ENCODE measurements around the gene TMIGD1.
A peak's percentile ranks its signal among the peaks of the same experiment; 100 is the strongest.

The TMIGD1 gene

GRCh38 chr17:30333503-30334360 is at the start of gene TMIGD1:
Gene TMIGD1 (minus strand): TSS chr17:30334057. CDS start chr17:30332133, 1,924 bp downstream.
- H3K27ac Mint-ChIP-seq: peak within 1 kb of the TSS; percentile 81
- no peaks in the 10 kb centered on the region for H3K9me3 Mint-ChIP-seq
- peaks cover 36% of the 10 kb centered on the region for H3K4me1 Mint-ChIP-seq
- DNase-seq: no peak
- H3K27me3 Mint-ChIP-seq: no peaks in the 10 kb centered on the region
- H3K36me3 Mint-ChIP-seq (ENCODE audit: low read depth): no peaks in the 10 kb centered on the region
- no peak within 1 kb of the TSS for H3K4me3 Mint-ChIP-seq
- no peak for ATAC-seq

- Mint-ChIP-seq H3K9me3 (peaks cover 3% of the 10 kb centered on the region), H3K27ac (no peak overlapping the region), H3K4me1 (peaks cover 47% of the 10 kb centered on the region), H3K4me3 (peak overlapping the region; percentile 43), H3K27me3 (no peaks in the 10 kb centered on the region), H3K36me3 (ENCODE audit: low read depth) (peaks cover 28% of the 10 kb centered on the region)
- ATAC-seq: no peak
- DNase-seq: no peak
Observed at GRCh38 chr17:30382345-30382744, 48.5 kb upstream of the TMIGD1 start.

- peaks cover 3% of the 10 kb centered on the region for H3K9me3 Mint-ChIP-seq
- H3K36me3 Mint-ChIP-seq (ENCODE audit: low read depth): peaks cover 23% of the 10 kb centered on the region
- no peak for ATAC-seq
- peak overlapping the region; percentile 82 for H3K4me3 Mint-ChIP-seq
- H3K27me3 Mint-ChIP-seq: no peaks in the 10 kb centered on the region
- no peak overlapping the region for H3K27ac Mint-ChIP-seq
- H3K4me1 Mint-ChIP-seq: peaks cover 57% of the 10 kb centered on the region
- DNase-seq: no peak
Observed at GRCh38 chr17:30381340-30381659, 47.4 kb upstream of the TMIGD1 start.

- Mint-ChIP-seq H3K27ac (no peak overlapping the region), H3K4me3 (peak overlapping the region; percentile 82), H3K27me3 (no peaks in the 10 kb centered on the region), H3K4me1 (peaks cover 61% of the 10 kb centered on the region), H3K36me3 (ENCODE audit: low read depth) (peaks cover 19% of the 10 kb centered on the region), H3K9me3 (peaks cover 3% of the 10 kb centered on the region)
- DNase-seq (no peak), ATAC-seq (no peak)
Observed at GRCh38 chr17:30380643-30381339, 46.9 kb upstream of the TMIGD1 start.

GRCh38 chr17:30379903-30380381 is 46.1 kb upstream of the TMIGD1 start:
- ATAC-seq: peak; percentile 45

GRCh38 chr17:30379303-30379902 is 45.5 kb upstream of the TMIGD1 start:
- H3K4me3 Mint-ChIP-seq: peak overlapping the region; percentile 82
- peak; percentile 46 for DNase-seq
- peaks cover 63% of the 10 kb centered on the region for H3K4me1 Mint-ChIP-seq
- peak overlapping the region; percentile 64 for H3K27ac Mint-ChIP-seq
- ATAC-seq: peak; percentile 5
- H3K9me3 Mint-ChIP-seq: peaks cover 3% of the 10 kb centered on the region
- peaks cover 8% of the 10 kb centered on the region for H3K36me3 Mint-ChIP-seq (ENCODE audit: low read depth)
- no peaks in the 10 kb centered on the region for H3K27me3 Mint-ChIP-seq

More at GRCh38 chr17:30379903-30380381, 46.1 kb upstream of the TMIGD1 start:
- no peak for DNase-seq
- Mint-ChIP-seq H3K4me1 (peaks cover 63% of the 10 kb centered on the region), H3K36me3 (ENCODE audit: low read depth) (peaks cover 13% of the 10 kb centered on the region), H3K4me3 (peak overlapping the region; percentile 82), H3K27ac (peak overlapping the region; percentile 64), H3K27me3 (no peaks in the 10 kb centered on the region), H3K9me3 (peaks cover 3% of the 10 kb centered on the region)

GRCh38 chr17:30378825-30379302 is 45.0 kb upstream of the TMIGD1 start, which contains the start of gene CPD:
Gene CPD (plus strand): TSS chr17:30378927. CDS start chr17:30378981, 54 bp downstream.
- H3K36me3 Mint-ChIP-seq (ENCODE audit: low read depth): peaks cover 8% of the 10 kb centered on the region
- H3K4me3 Mint-ChIP-seq: peak within 1 kb of the TSS; percentile 82
- H3K9me3 Mint-ChIP-seq: peaks cover 3% of the 10 kb centered on the region
- peaks cover 65% of the 10 kb centered on the region for H3K4me1 Mint-ChIP-seq
- no peaks in the 10 kb centered on the region for H3K27me3 Mint-ChIP-seq
- peak; percentile 98 for DNase-seq
- peak within 1 kb of the TSS; percentile 85 for H3K27ac Mint-ChIP-seq
- ATAC-seq: peak; percentile 83

GRCh38 chr17:30378241-30378824 is 44.5 kb upstream of the TMIGD1 start:
- DNase-seq (peak; percentile 65), ATAC-seq (no peak)
- Mint-ChIP-seq H3K4me3 (peak overlapping the region; percentile 76), H3K36me3 (ENCODE audit: low read depth) (peaks cover 8% of the 10 kb centered on the region), H3K27ac (peak overlapping the region; percentile 85), H3K4me1 (peaks cover 63% of the 10 kb centered on the region), H3K27me3 (no peaks in the 10 kb centered on the region), H3K9me3 (peaks cover 3% of the 10 kb centered on the region)

GRCh38 chr17:30377574-30378240 is 43.9 kb upstream of the TMIGD1 start:
- Mint-ChIP-seq H3K27me3 (no peaks in the 10 kb centered on the region), H3K27ac (peak overlapping the region; percentile 85), H3K4me3 (peak overlapping the region; percentile 76), H3K36me3 (ENCODE audit: low read depth) (peaks cover 8% of the 10 kb centered on the region), H3K4me1 (peaks cover 63% of the 10 kb centered on the region), H3K9me3 (peaks cover 3% of the 10 kb centered on the region)
- no peak for DNase-seq
- no peak for ATAC-seq

GRCh38 chr17:30376621-30377452 is 43.0 kb upstream of the TMIGD1 start:
- peak overlapping the region; percentile 7 for H3K4me3 Mint-ChIP-seq
- H3K4me1 Mint-ChIP-seq: peaks cover 66% of the 10 kb centered on the region
- peak; percentile 54 for DNase-seq
- peaks cover 8% of the 10 kb centered on the region for H3K36me3 Mint-ChIP-seq (ENCODE audit: low read depth)
- H3K27me3 Mint-ChIP-seq: no peaks in the 10 kb centered on the region
- peak; percentile 41 for ATAC-seq
- H3K27ac Mint-ChIP-seq: peak overlapping the region; percentile 55
- H3K9me3 Mint-ChIP-seq: peaks cover 3% of the 10 kb centered on the region

- Mint-ChIP-seq H3K27ac (no peak overlapping the region), H3K4me1 (peaks cover 63% of the 10 kb centered on the region), H3K36me3 (ENCODE audit: low read depth) (peaks cover 5% of the 10 kb centered on the region), H3K9me3 (peaks cover 3% of the 10 kb centered on the region), H3K27me3 (no peaks in the 10 kb centered on the region), H3K4me3 (no peak overlapping the region)
- no peak for ATAC-seq
- DNase-seq: no peak
Observed at GRCh38 chr17:30375661-30376060, 41.8 kb upstream of the TMIGD1 start.

GRCh38 chr17:30372755-30373154 is 38.9 kb upstream of the TMIGD1 start:
- no peaks in the 10 kb centered on the region for H3K27me3 Mint-ChIP-seq
- peaks cover 75% of the 10 kb centered on the region for H3K4me1 Mint-ChIP-seq
- H3K4me3 Mint-ChIP-seq: no peak overlapping the region
- peak overlapping the region; percentile 55 for H3K27ac Mint-ChIP-seq
- DNase-seq: peak; percentile 26
- peaks cover 3% of the 10 kb centered on the region for H3K9me3 Mint-ChIP-seq
- ATAC-seq: peak; percentile 93
- no peaks in the 10 kb centered on the region for H3K36me3 Mint-ChIP-seq (ENCODE audit: low read depth)

GRCh38 chr17:30369995-30370394 is 36.1 kb upstream of the TMIGD1 start:
- H3K27ac Mint-ChIP-seq: no peak overlapping the region
- no peak overlapping the region for H3K4me3 Mint-ChIP-seq
- H3K27me3 Mint-ChIP-seq: no peaks in the 10 kb centered on the region
- ATAC-seq (no peak), DNase-seq (no peak)
- H3K36me3 Mint-ChIP-seq (ENCODE audit: low read depth): peaks cover 3% of the 10 kb centered on the region
- no peaks in the 10 kb centered on the region for H3K9me3 Mint-ChIP-seq
- H3K4me1 Mint-ChIP-seq: peaks cover 70% of the 10 kb centered on the region

All from activated naive CD8-positive, alpha-beta T cell treated with anti-CD3 and anti-CD28 coated beads, Interleukin-2, amount 50 U/mL, for 24 hours (primary cell).